Vagina (tissue), 2 donors: ENCODE measurements around the gene ZNF71. TPM values are rescaled to one million over a fixed set of nuclear protein-coding genes. Genes with fewer than 3 reads are reported as not detected.

Experiments used
- DNase-seq, 2 donors: peaks; one replicate each; pipeline ENCODE4 v3.0.0-alpha.2; 2017; ENCODE audit errors: extremely low spot score in 2 of 2
- H3K27ac ChIP-seq: fragments of 200-600 bp; sonication (generic); one replicate; pipeline ENCODE4 v1.5.1; 2019
- H3K27me3 ChIP-seq: fragments of 200-600 bp; sonication (generic); one replicate; pipeline ENCODE4 v1.5.1; 2019
- H3K36me3 ChIP-seq, 2 donors: fragments of 200-600 bp; sonication (generic); one replicate each; pipeline ENCODE4 v1.5.1; 2017 to 2019
- H3K4me1 ChIP-seq: fragments of 200-600 bp; sonication (generic); one replicate; pipeline ENCODE4 v1.5.1; 2019
- H3K4me3 ChIP-seq, 2 donors: fragments of 200-600 bp; sonication (generic); 1 replicate in 1 of 2; 2 replicates in 1 of 2; pipeline ENCODE4 v1.5.1; 2016 to 2019
- H3K9me3 ChIP-seq: fragments of 200-600 bp; sonication (generic); one replicate; pipeline ENCODE4 v1.5.1; 2019
- CTCF ChIP-seq, 3 experiments: fragments of 450-650 bp in 2 of 3; fragments of 200-600 bp in 1 of 3; sonication (generic) in 1 of 3; IDR thresholded peaks; one replicate each; pipeline ENCODE4 v1.5.1; 2017 to 2019; ENCODE audit warnings: antibody characterized with exemption in 3 of 3, mild to moderate bottlenecking in 2 of 3, moderate library complexity in 2 of 3
- POLR2A ChIP-seq, 2 donors: fragments of 450-650 bp; IDR thresholded peaks; one replicate each; pipeline ENCODE4 v1.6.1; 2017; ENCODE audit warnings: antibody characterized with exemption in 2 of 2, mild to moderate bottlenecking in 2 of 2, moderate library complexity in 2 of 2
- POLR2AphosphoS5 ChIP-seq, 2 donors: sonication (generic); formaldehyde crosslinking; IDR thresholded peaks; one replicate each; pipeline ENCODE4 v1.9.0; 2017; ENCODE audit warnings: antibody characterized with exemption in 2 of 2, mild to moderate bottlenecking in 2 of 2, low read depth in 1 of 2; ENCODE audit not compliant: insufficient read depth in 1 of 2
- intact Hi-C: fragments of 100-400 bp; cut with DNase I; formaldehyde crosslinking; loops from one replicate; pipeline ENCODE4 v1.15.1; 2023
- total RNA-seq: library from RNA; depleted of rRNA; stranded (reverse); fragments of >200 nt; gene quantifications from one replicate; pipeline ENCODE4 v1.2.3, GENCODE V29; 2016

Gene ZNF71
- total RNA-seq, 1 donor from 2014 or later, result 11.8 TPM

GRCh38 chr19:56619121-56619520, 24.0 kb downstream of the ZNF71 start:
- Histone ChIP-seq H3K9me3 (peaks cover 49% of the 10 kb centered on the region), H3K36me3 (peaks cover 0 to 63% of the 10 kb centered on the region in 2 donors), H3K27me3 (no peaks in the 10 kb centered on the region), H3K27ac (no peak overlapping the region), H3K4me3 (no peak overlapping the region), H3K4me1 (no peaks in the 10 kb centered on the region)
- DNase-seq, result no peak
- intact Hi-C loops, result no loop called here
- TF ChIP-seq POLR2A (IDR thresholded peaks at IDR 0.05), result no peak
- no peak for TF ChIP-seq POLR2AphosphoS5 (IDR thresholded peaks at IDR 0.05; ENCODE audit: insufficient read depth in 1 of 2, low read depth in 1 of 2)
- TF ChIP-seq CTCF (IDR thresholded peaks at IDR 0.05), result no peak

DNA sequence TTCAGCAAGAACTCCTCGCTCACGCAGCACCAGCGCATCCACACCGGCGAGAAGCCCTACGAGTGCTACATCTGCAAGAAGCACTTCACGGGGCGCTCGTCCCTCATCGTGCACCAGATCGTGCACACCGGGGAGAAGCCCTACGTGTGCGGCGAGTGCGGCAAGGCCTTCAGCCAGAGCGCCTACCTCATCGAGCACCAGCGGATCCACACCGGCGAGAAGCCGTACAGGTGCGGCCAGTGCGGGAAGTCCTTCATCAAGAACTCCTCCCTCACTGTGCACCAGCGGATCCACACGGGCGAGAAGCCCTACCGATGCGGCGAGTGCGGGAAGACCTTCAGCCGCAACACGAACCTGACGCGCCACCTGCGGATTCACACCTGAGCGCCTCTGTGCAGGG, 27.3 kb downstream of the ZNF71 start:
- Histone ChIP-seq H3K27me3 (no peaks in the 10 kb centered on the region), H3K4me3 (no peak overlapping the region), H3K27ac (no peak overlapping the region), H3K4me1 (no peaks in the 10 kb centered on the region), H3K9me3 (peaks cover 34% of the 10 kb centered on the region), H3K36me3 (peaks cover 0 to 70% of the 10 kb centered on the region in 2 donors)
- intact Hi-C loops, result no loop called here
- no peak for TF ChIP-seq POLR2A (IDR thresholded peaks at IDR 0.05)
- TF ChIP-seq POLR2AphosphoS5 (IDR thresholded peaks at IDR 0.05; ENCODE audit: insufficient read depth in 1 of 2, low read depth in 1 of 2), result no peak
- no peak for TF ChIP-seq CTCF (IDR thresholded peaks at IDR 0.05)
- no peak for DNase-seq

DNA sequence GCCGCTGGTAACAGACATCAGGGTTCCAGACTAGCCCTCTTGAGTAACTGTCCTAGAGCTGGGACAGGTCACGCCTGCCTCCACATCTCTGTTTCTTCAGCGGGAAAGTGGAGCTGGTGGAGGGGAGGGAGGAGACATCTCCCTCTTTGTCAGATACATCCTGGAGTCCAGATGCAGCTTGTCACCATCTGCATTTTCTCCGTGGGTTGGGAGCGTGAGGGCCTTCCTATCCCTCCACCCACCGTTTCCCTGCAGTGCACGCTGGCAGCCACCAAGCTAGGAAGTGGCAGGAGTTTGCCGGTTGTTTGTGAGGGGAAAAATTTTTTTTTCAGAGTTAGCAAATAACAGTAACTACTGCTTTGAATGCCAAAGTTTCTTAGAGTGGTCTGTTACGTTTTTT, 27.9 kb downstream of the ZNF71 start:
- Histone ChIP-seq H3K4me1 (no peaks in the 10 kb centered on the region), H3K36me3 (peaks cover 0 to 63% of the 10 kb centered on the region in 2 donors), H3K9me3 (peaks cover 34% of the 10 kb centered on the region), H3K27ac (no peak overlapping the region), H3K4me3 (no peak overlapping the region), H3K27me3 (no peaks in the 10 kb centered on the region)
- TF ChIP-seq POLR2AphosphoS5 (IDR thresholded peaks at IDR 0.05; ENCODE audit: insufficient read depth in 1 of 2, low read depth in 1 of 2), result no peak
- TF ChIP-seq POLR2A (IDR thresholded peaks at IDR 0.05), result no peak
- TF ChIP-seq CTCF (IDR thresholded peaks at IDR 0.05), result no peak
- intact Hi-C loops, result no loop called here
- DNase-seq, result no peak

DNA sequence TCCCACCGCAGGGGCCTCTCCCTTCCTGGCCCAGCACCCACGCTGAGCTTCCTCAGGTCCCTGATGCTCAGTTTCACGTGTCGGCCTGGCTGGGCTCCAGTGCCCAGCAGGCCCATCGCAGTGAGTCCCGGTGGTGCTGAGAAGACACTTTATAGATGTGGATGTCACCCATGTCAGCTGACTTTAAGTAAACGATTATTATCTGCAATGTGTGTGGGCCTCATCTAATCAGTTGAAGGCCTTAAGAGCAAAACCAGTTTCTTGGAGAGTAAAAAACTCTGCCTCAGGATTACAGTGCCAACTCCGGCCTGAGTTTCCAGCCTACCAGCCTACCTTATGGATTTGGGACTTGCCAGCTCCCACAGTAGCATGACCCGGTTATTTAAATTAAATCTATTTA, 30.6 kb downstream of the ZNF71 start:
- Histone ChIP-seq H3K9me3 (peaks cover 38% of the 10 kb centered on the region), H3K27me3 (no peaks in the 10 kb centered on the region), H3K27ac (no peak overlapping the region), H3K4me1 (no peaks in the 10 kb centered on the region), H3K36me3 (peaks cover 0 to 49% of the 10 kb centered on the region in 2 donors), H3K4me3 (no peak overlapping the region)
- TF ChIP-seq POLR2AphosphoS5 (IDR thresholded peaks at IDR 0.05; ENCODE audit: insufficient read depth in 1 of 2, low read depth in 1 of 2) (no peak), POLR2A (IDR thresholded peaks at IDR 0.05) (no peak), CTCF (IDR thresholded peaks at IDR 0.05) (no peak)
- intact Hi-C loops, result no loop called here
- DNase-seq, result no peak

DNA sequence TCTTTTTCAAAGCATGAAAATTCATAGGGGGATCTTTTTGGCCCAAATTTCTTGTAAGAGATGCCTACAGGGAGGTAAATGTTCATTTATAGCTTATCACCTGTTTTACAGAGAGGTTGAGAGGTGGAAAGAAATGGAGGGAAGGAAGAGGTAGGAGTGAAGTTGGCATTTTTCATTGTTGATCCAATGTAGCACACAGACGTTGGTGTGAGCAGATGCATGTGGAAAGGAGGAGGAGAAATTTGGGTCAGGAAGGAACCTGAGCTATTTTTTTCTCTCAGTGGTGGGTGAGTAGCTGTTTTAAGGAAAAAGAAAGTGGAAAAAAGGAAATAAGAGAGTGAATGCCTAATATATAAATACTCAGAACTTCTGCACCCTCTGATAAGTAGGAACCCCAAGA, 37.9 kb downstream of the ZNF71 start:
- no peak for TF ChIP-seq POLR2AphosphoS5 (IDR thresholded peaks at IDR 0.05; ENCODE audit: insufficient read depth in 1 of 2, low read depth in 1 of 2)
- TF ChIP-seq POLR2A (IDR thresholded peaks at IDR 0.05), result no peak
- DNase-seq, result no peak
- no peak overlapping the region for H3K27ac ChIP-seq
- no peaks in the 10 kb centered on the region for H3K27me3 ChIP-seq
- H3K9me3 ChIP-seq, result peaks cover 22% of the 10 kb centered on the region
- H3K4me1 ChIP-seq, result no peaks in the 10 kb centered on the region
- peaks cover 0 to 6% of the 10 kb centered on the region in 2 donors for H3K36me3 ChIP-seq
- intact Hi-C loops, result no loop called here
- no peak overlapping the region for H3K4me3 ChIP-seq
